ENCODE results near the gene PUS7L.
A peak's percentile ranks its signal among the peaks of the same experiment; 100 is the strongest.

The PUS7L gene

GRCh38 chr12:43763769-43764168 lies 5.2 kb upstream of the PUS7L start:
- Histone ChIP-seq H4K12ac (ENCODE audit: low read depth, low read length) (no peak overlapping the region), H4K91ac (ENCODE audit: low read depth, low read length) (no peak overlapping the region), H3K27ac (ENCODE audit: low read depth, low read length) (no peak overlapping the region), H3K23ac (ENCODE audit: low read length) (no peak overlapping the region), H3K79me2 (ENCODE audit: control insufficient read depth, insufficient read depth, low read length, poor library complexity) (peaks cover 3% of the 10 kb centered on the region), H3K79me1 (ENCODE audit: low read length) (peaks cover 4% of the 10 kb centered on the region), H3K4me2 (ENCODE audit: low read length) (no peak overlapping the region), H2BK5ac (ENCODE audit: low read depth, low read length, poor library complexity) (no peak overlapping the region), H2BK12ac (ENCODE audit: low read length) (no peak overlapping the region), H3K4me1 (ENCODE audit: control insufficient read depth in 1 of 2, insufficient read depth in 2 of 2, low read length in 2 of 2) (peaks cover 0 to 2% of the 10 kb centered on the region in 2 experiments), H2AFZ (ENCODE audit: insufficient read depth, low read length, poor library complexity) (no peak overlapping the region), H3K14ac (ENCODE audit: low read length) (no peak overlapping the region), H3K4me3 (ENCODE audit: low read depth, low read length) (no peak overlapping the region), H3K18ac (ENCODE audit: low read length) (no peak overlapping the region), H3K9ac (ENCODE audit: low read length) (no peak overlapping the region), H3K36me3 (ENCODE audit: control insufficient read depth in 1 of 2, insufficient read depth in 2 of 2, low read length in 2 of 2) (no peaks in the 10 kb centered on the region), H2BK120ac (ENCODE audit: insufficient read depth, low read length, poor library complexity) (no peak overlapping the region), H3K4ac (ENCODE audit: low read depth, low read length) (no peak overlapping the region), H2AK5ac (ENCODE audit: low read length) (no peak overlapping the region), H3K9me3 (ENCODE audit: insufficient read depth, low read depth, low read length) (no peaks in the 10 kb centered on the region), H3K27me3 (ENCODE audit: insufficient read depth, low read length) (no peaks in the 10 kb centered on the region), H4K8ac (ENCODE audit: low read depth, low read length) (no peak overlapping the region)
- DNase-seq: peak in 1 of 2 donors; percentile 28

DNA sequence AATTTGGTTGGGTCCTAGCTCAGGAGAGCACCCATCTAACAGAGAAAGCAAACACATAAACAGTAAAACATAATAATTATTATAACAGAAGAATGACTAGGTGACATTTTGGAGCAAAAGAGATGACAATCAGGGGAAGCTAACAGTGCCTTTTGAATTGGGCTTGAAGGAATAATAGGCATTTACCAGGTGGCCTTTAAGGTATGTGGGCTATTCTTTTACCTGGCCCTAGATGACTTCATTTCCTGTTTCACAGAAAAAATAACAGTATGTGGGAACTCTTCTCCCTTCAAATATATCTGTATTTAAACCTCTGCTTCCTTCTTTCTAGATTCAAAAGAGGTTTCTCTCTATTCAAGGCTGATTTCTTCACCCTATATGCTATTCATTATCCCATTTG lies 4.0 kb upstream of the PUS7L start:
- Histone ChIP-seq H3K36me3 (ENCODE audit: control insufficient read depth in 1 of 2, insufficient read depth in 2 of 2, low read length in 2 of 2) (no peaks in the 10 kb centered on the region), H4K91ac (ENCODE audit: low read depth, low read length) (no peak overlapping the region), H2AK5ac (ENCODE audit: low read length) (no peak overlapping the region), H3K4me2 (ENCODE audit: low read length) (no peak overlapping the region), H4K8ac (ENCODE audit: low read depth, low read length) (no peak overlapping the region), H2AFZ (ENCODE audit: insufficient read depth, low read length, poor library complexity) (no peak overlapping the region), H2BK5ac (ENCODE audit: low read depth, low read length, poor library complexity) (no peak overlapping the region), H3K27me3 (ENCODE audit: insufficient read depth, low read length) (no peaks in the 10 kb centered on the region), H3K27ac (ENCODE audit: low read depth, low read length) (no peak overlapping the region), H2BK12ac (ENCODE audit: low read length) (no peak overlapping the region), H3K23ac (ENCODE audit: low read length) (no peak overlapping the region), H3K79me2 (ENCODE audit: control insufficient read depth, insufficient read depth, low read length, poor library complexity) (peaks cover 3% of the 10 kb centered on the region), H3K14ac (ENCODE audit: low read length) (no peak overlapping the region), H3K4me1 (ENCODE audit: control insufficient read depth in 1 of 2, insufficient read depth in 2 of 2, low read length in 2 of 2) (peaks cover 0 to 2% of the 10 kb centered on the region in 2 experiments), H2BK120ac (ENCODE audit: insufficient read depth, low read length, poor library complexity) (no peak overlapping the region), H4K12ac (ENCODE audit: low read depth, low read length) (no peak overlapping the region), H3K18ac (ENCODE audit: low read length) (no peak overlapping the region), H3K9ac (ENCODE audit: low read length) (no peak overlapping the region), H3K4me3 (ENCODE audit: low read depth, low read length) (no peak overlapping the region), H3K4ac (ENCODE audit: low read depth, low read length) (no peak overlapping the region), H3K79me1 (ENCODE audit: low read length) (peaks cover 8% of the 10 kb centered on the region), H3K9me3 (ENCODE audit: insufficient read depth, low read depth, low read length) (no peaks in the 10 kb centered on the region)
- no peak for DNase-seq

- Histone ChIP-seq H3K4ac (ENCODE audit: low read depth, low read length) (no peak overlapping the region), H3K14ac (ENCODE audit: low read length) (no peak overlapping the region), H3K79me2 (ENCODE audit: control insufficient read depth, insufficient read depth, low read length, poor library complexity) (peaks cover 3% of the 10 kb centered on the region), H2BK120ac (ENCODE audit: insufficient read depth, low read length, poor library complexity) (no peak overlapping the region), H4K91ac (ENCODE audit: low read depth, low read length) (no peak overlapping the region), H3K79me1 (ENCODE audit: low read length) (peaks cover 8% of the 10 kb centered on the region), H3K4me1 (ENCODE audit: control insufficient read depth in 1 of 2, insufficient read depth in 2 of 2, low read length in 2 of 2) (peaks cover 0 to 2% of the 10 kb centered on the region in 2 experiments), H4K12ac (ENCODE audit: low read depth, low read length) (no peak overlapping the region), H2BK5ac (ENCODE audit: low read depth, low read length, poor library complexity) (no peak overlapping the region), H3K9me3 (ENCODE audit: insufficient read depth, low read depth, low read length) (no peaks in the 10 kb centered on the region), H3K4me2 (ENCODE audit: low read length) (no peak overlapping the region), H3K27me3 (ENCODE audit: insufficient read depth, low read length) (no peaks in the 10 kb centered on the region), H3K27ac (ENCODE audit: low read depth, low read length) (no peak overlapping the region), H2AFZ (ENCODE audit: insufficient read depth, low read length, poor library complexity) (no peak overlapping the region), H4K8ac (ENCODE audit: low read depth, low read length) (no peak overlapping the region), H3K9ac (ENCODE audit: low read length) (no peak overlapping the region), H3K36me3 (ENCODE audit: control insufficient read depth in 1 of 2, insufficient read depth in 2 of 2, low read length in 2 of 2) (no peaks in the 10 kb centered on the region), H3K23ac (ENCODE audit: low read length) (no peak overlapping the region), H3K18ac (ENCODE audit: low read length) (no peak overlapping the region), H2AK5ac (ENCODE audit: low read length) (no peak overlapping the region), H3K4me3 (ENCODE audit: low read depth, low read length) (no peak overlapping the region), H2BK12ac (ENCODE audit: low read length) (no peak overlapping the region)
- DNase-seq: no peak
These were observed 2.9 kb upstream of the PUS7L start for GRCh38 chr12:43761500-43761899.

- no peak for DNase-seq
- Histone ChIP-seq H3K79me2 (ENCODE audit: control insufficient read depth, insufficient read depth, low read length, poor library complexity) (peaks cover 3% of the 10 kb centered on the region), H4K8ac (ENCODE audit: low read depth, low read length) (no peak overlapping the region), H3K36me3 (ENCODE audit: control insufficient read depth in 1 of 2, insufficient read depth in 2 of 2, low read length in 2 of 2) (no peaks in the 10 kb centered on the region), H2BK12ac (ENCODE audit: low read length) (no peak overlapping the region), H3K4me1 (ENCODE audit: control insufficient read depth in 1 of 2, insufficient read depth in 2 of 2, low read length in 2 of 2) (peaks cover 0 to 2% of the 10 kb centered on the region in 2 experiments), H3K23ac (ENCODE audit: low read length) (no peak overlapping the region), H2BK120ac (ENCODE audit: insufficient read depth, low read length, poor library complexity) (no peak overlapping the region), H3K27me3 (ENCODE audit: insufficient read depth, low read length) (no peaks in the 10 kb centered on the region), H3K18ac (ENCODE audit: low read length) (no peak overlapping the region), H2AK5ac (ENCODE audit: low read length) (no peak overlapping the region), H3K9me3 (ENCODE audit: insufficient read depth, low read depth, low read length) (no peaks in the 10 kb centered on the region), H4K12ac (ENCODE audit: low read depth, low read length) (no peak overlapping the region), H2BK5ac (ENCODE audit: low read depth, low read length, poor library complexity) (no peak overlapping the region), H2AFZ (ENCODE audit: insufficient read depth, low read length, poor library complexity) (no peak overlapping the region), H3K27ac (ENCODE audit: low read depth, low read length) (no peak overlapping the region), H3K79me1 (ENCODE audit: low read length) (peaks cover 8% of the 10 kb centered on the region), H3K4me2 (ENCODE audit: low read length) (no peak overlapping the region), H3K4ac (ENCODE audit: low read depth, low read length) (no peak overlapping the region), H3K14ac (ENCODE audit: low read length) (no peak overlapping the region), H3K9ac (ENCODE audit: low read length) (no peak overlapping the region), H4K91ac (ENCODE audit: low read depth, low read length) (no peak overlapping the region), H3K4me3 (ENCODE audit: low read depth, low read length) (no peak overlapping the region)
- 100% methylated on average over 1 of the region's 2 CpGs for WGBS (ENCODE audit: extremely low coverage, insufficient coverage, insufficient read length)
These were observed 1.8 kb upstream of the PUS7L start for GRCh38 chr12:43760396-43760795.

All from trophoblast cell (in vitro differentiated cells and primary cell).